GM23248 (cell line): ENCODE data around the gene C10orf71.

ENCODE experiments used
- EZH2 ChIP-seq: fragments of 200-600 bp; sonication (generic); IDR thresholded peaks from 2 replicates; pipeline ENCODE4 v1.6.1; 2018; ENCODE audit warnings: antibody characterized with exemption, mild to moderate bottlenecking; ENCODE audit not compliant: insufficient read depth, poor library complexity, severe bottlenecking
- EZH2phosphoT487 ChIP-seq: fragments of 200-600 bp; sonication (generic); IDR thresholded peaks from 2 replicates; pipeline ENCODE4 v1.6.1; 2018; ENCODE audit warnings: antibody characterized with exemption, moderate library complexity, mild to moderate bottlenecking, low read depth; ENCODE audit not compliant: insufficient read depth

GRCh38 chr10:49296836-49297235 is 2.1 kb upstream of the C10orf71 start:
- TF ChIP-seq EZH2, result no peak
- no peak for TF ChIP-seq EZH2phosphoT487
